Common myeloid progenitor, CD34-positive (primary cell): Measurements from ENCODE around the gene DPF3.

Experiments
- CTCF ChIA-PET: fragments of 350-600 bp; sonication (Branson Sonifier 250); formaldehyde crosslinking; loops from one replicate; lab custom pipeline; 2021; ENCODE audit warnings: antibody characterized with exemption; lab: Charles Lee
- POLR2A ChIA-PET: fragments of 350-600 bp; sonication (Branson Sonifier 250); formaldehyde crosslinking; loops from one replicate; lab custom pipeline; 2021; ENCODE audit warnings: antibody characterized with exemption; lab: Charles Lee
- DNase-seq, 3 donors: peaks; one replicate each; pipeline versions ENCODE4 v3.0.0 to v3.0.0-alpha.2; 2013
- H3K27ac ChIP-seq, 2 experiments: 1 replicate in 1 of 2; 2 replicates in 1 of 2; pipeline ENCODE4 v1.7.0; 2013; ENCODE audit warnings: inconsistent platforms in 2 of 2, low read length in 2 of 2, mild to moderate bottlenecking in 2 of 2, low read depth in 1 of 2, moderate library complexity in 1 of 2; ENCODE audit not compliant: severe bottlenecking in 2 of 2, insufficient read depth in 1 of 2, poor library complexity in 1 of 2
- H3K27me3 ChIP-seq, 5 experiments: replicated peaks in 2 of 5; 1 replicate in 3 of 5; 2 replicates in 2 of 5; pipeline versions ENCODE4 v1.6.1 to v1.7.0; 2013; ENCODE audit warnings: low read length in 4 of 5, mild to moderate bottlenecking in 2 of 5, moderate library complexity in 2 of 5, inconsistent platforms in 1 of 5; ENCODE audit not compliant: insufficient read depth in 5 of 5, control insufficient read depth in 4 of 5
- H3K36me3 ChIP-seq, 4 experiments: 1 replicate in 2 of 4; 2 replicates in 2 of 4; pipeline versions ENCODE4 v1.6.1 to v1.7.0; 2013; ENCODE audit warnings: low read length in 3 of 4, control low read depth in 1 of 4, mild to moderate bottlenecking in 1 of 4; ENCODE audit not compliant: control insufficient read depth in 4 of 4, insufficient read depth in 4 of 4
- H3K4me1 ChIP-seq, 4 experiments: 1 replicate in 3 of 4; 2 replicates in 1 of 4; pipeline versions ENCODE4 v1.6.1 to v1.7.1; 2013; ENCODE audit warnings: low read length in 3 of 4, mild to moderate bottlenecking in 3 of 4, control low read depth in 1 of 4, inconsistent platforms in 1 of 4, moderate library complexity in 1 of 4; ENCODE audit not compliant: control insufficient read depth in 4 of 4, insufficient read depth in 4 of 4; ENCODE audit errors: control extremely low read depth in 1 of 4
- H3K4me3 ChIP-seq, 7 experiments: 1 replicate in 4 of 7; 2 replicates in 3 of 7; pipeline versions ENCODE4 v1.5.1 to v1.7.0; 2013; ENCODE audit warnings: mild to moderate bottlenecking in 7 of 7, low read length in 6 of 7, moderate library complexity in 6 of 7, inconsistent platforms in 2 of 7, low read depth in 2 of 7, control low read depth in 1 of 7; ENCODE audit not compliant: insufficient read depth in 4 of 7, control insufficient read depth in 1 of 7; ENCODE audit errors: extremely low read depth in 1 of 7
- H3K9me3 ChIP-seq, 5 experiments: 1 replicate in 4 of 5; 2 replicates in 1 of 5; pipeline versions ENCODE4 v1.6.1 to v1.7.1; 2013; ENCODE audit warnings: low read length in 4 of 5, mild to moderate bottlenecking in 2 of 5, inconsistent platforms in 1 of 5, low read depth in 1 of 5, moderate library complexity in 1 of 5; ENCODE audit not compliant: control insufficient read depth in 4 of 5, insufficient read depth in 2 of 5; ENCODE audit errors: control extremely low read depth in 1 of 5
- WGBS: methylation state at CpG from one replicate; pipeline ENCODE4 v1.1.5; 2013; ENCODE audit not compliant: insufficient coverage; 5-methylcytosine and 5-hydroxymethylcytosine counted together

The DPF3 gene

GRCh38 chr14:72715215-72715849 lies 178.6 kb downstream of the DPF3 start:
- peaks cover 0 to 5% (median 0%) of the 10 kb centered on the region in 5 experiments for H3K27me3 ChIP-seq
- 81% methylated on average over 4 of the region's 7 CpGs for WGBS
- POLR2A ChIA-PET: no interaction called here
- CTCF ChIA-PET: interaction anchor here (1.3 kb wide), 1 partner anchor 26 kb away, joined by 4 read pairs; no protein-coding TSS in a partner anchor
- H3K27ac ChIP-seq: no peak overlapping the region
- H3K36me3 ChIP-seq: no peaks in the 10 kb centered on the region
- H3K4me3 ChIP-seq: no peak overlapping the region
- DNase-seq: peak in 2 of 3 donors; percentile 47 to 63
- peaks cover 2 to 40% (median 31%) of the 10 kb centered on the region in 4 experiments for H3K4me1 ChIP-seq
- H3K9me3 ChIP-seq: peaks cover 0 to 2% (median 0%) of the 10 kb centered on the region in 5 experiments

- Histone ChIP-seq H3K27me3 (peaks cover 0 to 5% (median 0%) of the 10 kb centered on the region in 5 experiments), H3K4me1 (peaks cover 2 to 40% (median 31%) of the 10 kb centered on the region in 4 experiments), H3K27ac (no peak overlapping the region), H3K9me3 (peaks cover 0 to under 1% (median 0%) of the 10 kb centered on the region in 5 experiments), H3K4me3 (no peak overlapping the region), H3K36me3 (no peaks in the 10 kb centered on the region)
- 93% methylated on average over 8 of the region's 8 CpGs for WGBS
- ChIA-PET POLR2A (no interaction called here), CTCF (interaction anchor here (1.3 kb wide), 1 partner anchor 26 kb away, joined by 4 read pairs; no protein-coding TSS in a partner anchor)
- DNase-seq: no peak
Measured at GRCh38 chr14:72714871-72715214, 179.1 kb downstream of the DPF3 start.

DNA sequence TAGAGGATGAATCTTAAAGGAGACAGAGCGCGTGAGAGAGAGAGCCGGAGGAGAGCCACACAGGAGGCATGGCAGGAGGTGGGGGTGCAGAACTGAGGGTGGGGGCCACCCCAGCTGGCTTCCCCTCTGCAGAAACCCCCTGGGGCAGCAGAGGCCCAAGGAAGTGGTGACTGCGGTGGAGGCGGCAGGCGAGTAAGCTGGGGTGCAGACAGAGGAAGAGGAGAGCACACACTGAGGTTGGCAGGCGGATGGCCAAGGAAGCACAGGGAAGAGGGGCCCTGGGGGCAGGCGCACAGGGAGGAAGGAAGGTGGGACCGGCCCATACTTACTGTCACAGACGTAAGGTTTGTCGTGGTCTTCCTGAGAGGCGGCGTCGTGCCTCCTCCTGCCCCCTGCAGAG lies 179.8 kb downstream of the DPF3 start:
- H3K9me3 ChIP-seq: no peaks in the 10 kb centered on the region
- POLR2A ChIA-PET: no interaction called here
- H3K27ac ChIP-seq: no peak overlapping the region
- peak; percentile 18 to 90 (median 86) for DNase-seq
- H3K4me1 ChIP-seq: peaks cover 2 to 40% (median 31%) of the 10 kb centered on the region in 4 experiments
- CTCF ChIA-PET: interaction anchor here (1.3 kb wide), 1 partner anchor 25 kb away, joined by 4 read pairs; no protein-coding TSS in a partner anchor
- 2% methylated on average over 10 of the region's 14 CpGs for WGBS
- H3K36me3 ChIP-seq: no peaks in the 10 kb centered on the region
- H3K27me3 ChIP-seq: peaks cover 0 to 5% (median 0%) of the 10 kb centered on the region in 5 experiments
- peak overlapping the region in 3 of 7 experiments; percentile 4 to 48 (median 21) for H3K4me3 ChIP-seq

DNA sequence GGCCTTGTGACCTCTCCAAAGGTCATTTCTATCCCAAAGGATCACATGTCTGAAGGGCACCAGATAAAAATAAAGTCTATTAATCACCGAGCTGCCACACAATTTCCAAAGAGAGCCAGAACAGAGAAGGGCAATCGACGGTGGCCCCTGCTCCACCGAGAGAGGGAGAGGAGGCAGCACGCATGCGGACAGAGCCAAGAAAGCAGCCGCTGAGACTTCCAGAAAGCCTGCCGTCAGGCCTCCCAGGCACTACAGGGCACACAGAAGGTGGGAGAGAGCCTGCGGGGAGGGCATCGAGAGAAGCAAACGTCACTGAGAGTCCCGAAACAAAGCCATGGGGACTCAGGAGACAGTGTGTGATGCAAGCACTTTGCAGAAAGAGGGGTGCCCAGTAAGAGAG lies 182.0 kb downstream of the DPF3 start:
- Histone ChIP-seq H3K9me3 (no peaks in the 10 kb centered on the region), H3K4me1 (peaks cover 2 to 40% (median 29%) of the 10 kb centered on the region in 4 experiments), H3K36me3 (no peaks in the 10 kb centered on the region), H3K4me3 (no peak overlapping the region), H3K27me3 (peaks cover 0 to 5% (median 0%) of the 10 kb centered on the region in 5 experiments), H3K27ac (no peak overlapping the region)
- ChIA-PET POLR2A (no interaction called here), CTCF (interaction anchor here (0.9 to 1.0 kb wide), 2 partner anchors 9 to 192 kb away, joined by 3 read pairs; no protein-coding TSS in a partner anchor)
- DNase-seq: no peak
- WGBS: 96% methylated on average over 12 of the region's 12 CpGs

DNA sequence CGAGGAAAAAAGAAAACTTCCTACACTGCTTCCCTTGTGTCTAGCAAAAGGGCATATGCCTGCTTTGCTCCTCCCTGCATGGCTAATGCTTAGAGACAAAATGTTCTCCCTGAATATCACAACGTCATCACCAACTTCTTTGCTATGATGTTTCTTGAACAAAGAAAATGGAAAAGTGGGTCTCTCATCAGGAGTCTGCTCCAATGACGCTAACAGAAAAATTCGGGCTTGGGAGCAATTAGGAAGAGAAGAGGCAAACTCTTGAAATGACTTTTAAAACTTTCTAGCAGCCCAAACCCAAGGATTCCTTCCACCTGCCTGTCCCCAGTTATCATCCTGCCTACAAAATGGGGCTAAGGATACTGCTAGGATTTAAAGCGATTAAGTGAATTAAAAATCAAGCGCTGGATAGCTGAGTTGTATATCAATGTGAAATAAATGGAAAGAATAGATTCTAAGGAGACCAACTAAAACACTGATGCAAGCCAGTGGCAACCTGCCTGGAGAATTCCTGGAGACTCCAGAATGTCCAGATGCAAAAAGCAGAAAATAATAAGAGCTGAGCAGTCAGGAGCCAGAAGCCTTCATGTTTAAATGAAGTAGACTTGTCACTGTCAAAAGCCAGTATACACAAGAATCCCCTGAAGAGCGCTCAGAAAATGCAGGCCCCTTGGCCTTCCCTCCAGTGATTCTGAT lies 183.8 kb downstream of the DPF3 start:
- DNase-seq: no peak
- peaks cover 2 to 23% (median 20%) of the 10 kb centered on the region in 4 experiments for H3K4me1 ChIP-seq

DNA sequence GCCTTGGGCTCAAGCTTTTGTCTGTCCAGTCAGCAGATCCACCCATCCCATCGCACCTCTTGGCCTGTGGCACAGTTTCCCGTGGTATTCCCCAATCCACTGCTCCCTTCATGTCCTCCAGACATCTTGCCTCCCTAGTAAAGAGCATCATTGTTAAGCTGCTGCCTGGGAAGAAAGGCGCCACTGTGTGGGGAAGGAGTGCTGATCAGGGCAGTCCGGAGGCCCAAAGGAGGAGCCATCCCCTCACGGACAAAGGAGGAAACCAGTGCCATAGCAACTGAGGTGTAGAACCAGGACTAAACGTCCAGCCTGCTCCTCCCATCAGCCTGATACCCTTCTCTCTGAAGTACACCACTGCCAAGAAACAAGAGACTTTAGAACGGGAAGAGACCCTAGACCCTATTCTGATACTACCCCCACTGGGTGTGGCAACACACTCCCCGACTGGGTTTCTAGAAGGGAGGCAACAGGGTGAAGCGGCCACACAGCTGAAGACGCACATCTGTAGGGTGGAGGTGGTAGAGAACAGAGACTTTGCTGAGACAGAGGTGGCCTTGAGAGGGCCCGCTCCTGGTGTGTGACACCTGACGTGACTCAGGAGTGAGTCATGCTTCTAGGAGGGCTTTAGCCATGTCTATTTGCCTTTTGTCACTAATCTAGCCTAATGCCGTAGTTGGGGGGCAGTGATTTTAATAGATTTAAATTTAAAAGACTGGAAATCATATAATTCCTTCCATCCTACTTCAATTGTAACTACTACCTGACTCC lies 185.0 kb downstream of the DPF3 start:
- H3K27me3 ChIP-seq: peaks cover 0 to 5% (median 0%) of the 10 kb centered on the region in 5 experiments
- peaks cover 2 to 14% (median 8%) of the 10 kb centered on the region in 4 experiments for H3K4me1 ChIP-seq
- no peaks in the 10 kb centered on the region for H3K36me3 ChIP-seq
- no peak overlapping the region for H3K4me3 ChIP-seq
- no peaks in the 10 kb centered on the region for H3K9me3 ChIP-seq
- CTCF ChIA-PET: no interaction called here
- 93% methylated on average over 4 of the region's 13 CpGs for WGBS
- no peak for DNase-seq
- POLR2A ChIA-PET: no interaction called here
- no peak overlapping the region for H3K27ac ChIP-seq

More for the DNA sequence above, 183.8 kb downstream of the DPF3 start:
- Histone ChIP-seq H3K27ac (no peak overlapping the region), H3K4me3 (no peak overlapping the region), H3K27me3 (peaks cover 0 to 5% (median 0%) of the 10 kb centered on the region in 5 experiments), H3K36me3 (no peaks in the 10 kb centered on the region), H3K9me3 (no peaks in the 10 kb centered on the region)
- WGBS: 92% methylated on average over 4 of the region's 7 CpGs
- ChIA-PET CTCF (no interaction called here), POLR2A (no interaction called here)
